ENCODE data around the gene CDK13. TPM values are rescaled to one million over a fixed set of nuclear protein-coding genes. Genes with fewer than 3 reads are reported as not detected.
"Not testable (repeated sequence)": the region's sequence is repeated elsewhere in the genome, so short reads cannot be mapped to it uniquely, and the experiment has no call there.

Gene CDK13
- total and polyA plus RNA-seq, 2 donors (not counting 3 experiments of a cell fraction or from before 2014, with no cell fraction given): 24.5 to 56.7 TPM

GRCh38 chr7:40120020-40120419 lies 170.0 kb downstream of the CDK13 start:
- H4K20me1 ChIP-seq (replicated peaks; ENCODE audit: control insufficient read depth, extremely low read depth, insufficient read depth, low read length): no peaks in the 10 kb centered on the region
- no TSS peak for BruUV-seq (replicated peaks)
- FAIRE-seq (no peak), DNase-seq (ENCODE audit: low read depth, low spot score) (no peak)
- no peak overlapping the region for H3K27ac ChIP-seq (ENCODE audit: insufficient read depth, low read depth, low read length)
- no peak overlapping the region for H2AFZ ChIP-seq (ENCODE audit: low read depth, low read length)
- intact Hi-C loops (cut with micrococcal nuclease): no loop called here
- H3K4me3 ChIP-seq (replicated peaks in 1 of 3; ENCODE audit: insufficient read depth in 1 of 3, low read depth in 1 of 3, low read length in 3 of 3): no peak overlapping the region
- H3K4me2 ChIP-seq (ENCODE audit: insufficient read depth, low read length): no peak overlapping the region
- no peaks in the 10 kb centered on the region for H3K4me1 ChIP-seq (ENCODE audit: control insufficient read depth, extremely low read depth, insufficient read depth, low read length)
- H3K9me3 ChIP-seq (replicated peaks; ENCODE audit: control insufficient read depth, insufficient read depth, low read length): no peaks in the 10 kb centered on the region
- POLR2A ChIA-PET: interaction anchor here (0.7 kb wide), 1 partner anchor 481 kb away, joined by 3 read pairs; no protein-coding TSS in a partner anchor
- peaks cover 2% of the 10 kb centered on the region for H3K79me2 ChIP-seq (ENCODE audit: control insufficient read depth, insufficient read depth, low read length)
- no peaks in the 10 kb centered on the region for H3K36me3 ChIP-seq (ENCODE audit: control insufficient read depth in 2 of 2, extremely low read depth in 1 of 2, insufficient read depth in 2 of 2, low read length in 2 of 2)
- no peak overlapping the region for H3K9ac ChIP-seq (replicated peaks; ENCODE audit: extremely low read depth, insufficient read depth, low read length)
- no peak for TF ChIP-seq EZH2 (IDR thresholded peaks at IDR 0.05; ENCODE audit: borderline replicate concordance, low read depth, low read length, severe bottlenecking)
- TF ChIP-seq CTCF (IDR thresholded peaks at IDR 0.05; ENCODE audit: extremely low read depth in 1 of 2, insufficient read depth in 1 of 2, low read depth in 1 of 2, low read length in 2 of 2): no peak
- dilution Hi-C loops (cut with MboI; ENCODE audit: extremely low pct_ligation_motif_present, low sequenced_read_pairs): no loop called here
- CTCF ChIA-PET: no interaction called here
- H3K27me3 ChIP-seq (ENCODE audit: control insufficient read depth in 2 of 2, insufficient read depth in 2 of 2, low read length in 2 of 2): no peaks in the 10 kb centered on the region
- peaks cover 2% of the 10 kb centered on the region for H3K9me1 ChIP-seq (replicated peaks; ENCODE audit: control insufficient read depth, extremely low read depth, insufficient read depth, low read length)

GRCh38 chr7:40122100-40122939 lies 172.3 kb downstream of the CDK13 start:
- H3K4me3 ChIP-seq (replicated peaks in 1 of 3; ENCODE audit: insufficient read depth in 1 of 3, low read depth in 1 of 3, low read length in 3 of 3); H3K27ac ChIP-seq (ENCODE audit: insufficient read depth, low read depth, low read length); H2AFZ ChIP-seq (ENCODE audit: low read depth, low read length); H3K9ac ChIP-seq (replicated peaks; ENCODE audit: extremely low read depth, insufficient read depth, low read length); H4K20me1 ChIP-seq (replicated peaks; ENCODE audit: control insufficient read depth, extremely low read depth, insufficient read depth, low read length); H3K36me3 ChIP-seq (ENCODE audit: control insufficient read depth in 2 of 2, extremely low read depth in 1 of 2, insufficient read depth in 2 of 2, low read length in 2 of 2); CTCF ChIA-PET; H3K79me2 ChIP-seq (ENCODE audit: control insufficient read depth, insufficient read depth, low read length); H3K4me2 ChIP-seq (ENCODE audit: insufficient read depth, low read length); H3K4me1 ChIP-seq (ENCODE audit: control insufficient read depth, extremely low read depth, insufficient read depth, low read length); DNase-seq (ENCODE audit: low read depth, low spot score); dilution Hi-C loops (cut with MboI; ENCODE audit: extremely low pct_ligation_motif_present, low sequenced_read_pairs); BruUV-seq (replicated peaks); H3K9me3 ChIP-seq (replicated peaks; ENCODE audit: control insufficient read depth, insufficient read depth, low read length); H3K27me3 ChIP-seq (ENCODE audit: control insufficient read depth in 2 of 2, insufficient read depth in 2 of 2, low read length in 2 of 2); intact Hi-C loops (cut with micrococcal nuclease); H3K9me1 ChIP-seq (replicated peaks; ENCODE audit: control insufficient read depth, extremely low read depth, insufficient read depth, low read length); FAIRE-seq: not testable (repeated sequence)
- POLR2A ChIA-PET: interaction anchor here (0.6 kb wide), 1 partner anchor 265 kb away, joined by 3 read pairs; no protein-coding TSS in a partner anchor
